ENCODE data around the gene ELOVL1. TPM values are rescaled to one million over a fixed set of nuclear protein-coding genes. Genes with fewer than 3 reads are reported as not detected.

ELOVL1 gene
- total and polyA plus RNA-seq, 2 of the 13 experiments (the other 11 are each of a cell fraction or from before 2014, with no cell fraction given), result 55.2 to 77.4 TPM

DNA sequence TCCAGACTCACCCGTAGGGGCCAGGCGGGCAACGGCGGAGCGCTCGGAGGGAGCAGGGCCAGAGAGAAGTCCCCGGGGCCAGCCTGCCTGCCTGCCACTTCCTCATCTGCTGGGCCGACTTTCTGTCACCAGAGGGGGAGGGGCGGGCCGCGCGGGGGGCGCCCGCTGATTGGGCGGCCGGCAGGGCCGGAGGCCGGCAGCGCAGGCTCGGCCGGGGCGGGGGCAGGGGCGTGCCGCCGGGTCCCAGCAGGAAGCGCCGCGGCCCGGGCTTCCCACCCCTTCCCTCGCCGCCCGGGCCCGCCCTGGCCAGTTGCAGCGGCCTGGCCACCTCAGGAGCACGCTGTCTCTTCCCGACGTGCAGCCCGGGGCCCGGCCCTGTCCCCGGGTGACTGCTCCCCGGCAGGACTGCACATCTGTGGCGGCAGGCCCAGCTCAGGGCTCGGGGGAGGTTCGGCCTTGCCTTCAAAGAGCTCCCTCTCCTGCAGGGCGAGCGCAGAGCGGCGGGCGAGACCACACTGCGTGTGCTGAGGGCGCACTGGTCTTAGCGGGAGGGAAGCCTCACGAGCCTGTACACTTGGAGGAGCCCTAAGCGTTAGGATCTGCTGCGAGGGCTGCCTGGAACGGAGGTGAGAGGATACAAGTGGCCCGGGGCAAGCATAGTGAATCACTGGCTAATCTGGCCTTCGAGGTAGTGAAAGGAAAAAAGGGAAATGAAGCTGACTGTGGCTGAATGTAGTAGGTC is at the start of gene ELOVL1 (continued):
- peak; percentile 70; the same call in 1 of the 2 replicates for TF ChIP-seq ZNF619 (CRISPR knock-in tag; IDR thresholded peaks at IDR 0.05)
- peak; percentile 28; the same call in 1 of the 2 replicates for TF ChIP-seq GATAD2A (CRISPR knock-in tag; IDR thresholded peaks at IDR 0.05)
- TF ChIP-seq CBX5 (CRISPR knock-in tag; IDR thresholded peaks at IDR 0.05; ENCODE audit: borderline replicate concordance), result peak; percentile 88; the same call in 1 of the 2 replicates
- peak; percentile 59; the same call in 1 of the 2 replicates for TF ChIP-seq MIXL1 (CRISPR knock-in tag; IDR thresholded peaks at IDR 0.05)
- peak; percentile 79 for TF ChIP-seq YEATS2 (CRISPR knock-in tag; IDR thresholded peaks at IDR 0.05; ENCODE audit: borderline replicate concordance)
- TF ChIP-seq SIN3A (IDR thresholded peaks at IDR 0.05; ENCODE audit: borderline replicate concordance, low read depth, low read length), result peak; percentile 88; the same call in 1 of the 2 replicates
- TF ChIP-seq KDM5B (CRISPR knock-in tag; IDR thresholded peaks at IDR 0.05; ENCODE audit: borderline replicate concordance), result peak; percentile 91; the same call in 1 of the 2 replicates
- TF ChIP-seq MEIS2 (CRISPR knock-in tag; IDR thresholded peaks at IDR 0.05), result peak; percentile 69
- TF ChIP-seq, protein P1, sequence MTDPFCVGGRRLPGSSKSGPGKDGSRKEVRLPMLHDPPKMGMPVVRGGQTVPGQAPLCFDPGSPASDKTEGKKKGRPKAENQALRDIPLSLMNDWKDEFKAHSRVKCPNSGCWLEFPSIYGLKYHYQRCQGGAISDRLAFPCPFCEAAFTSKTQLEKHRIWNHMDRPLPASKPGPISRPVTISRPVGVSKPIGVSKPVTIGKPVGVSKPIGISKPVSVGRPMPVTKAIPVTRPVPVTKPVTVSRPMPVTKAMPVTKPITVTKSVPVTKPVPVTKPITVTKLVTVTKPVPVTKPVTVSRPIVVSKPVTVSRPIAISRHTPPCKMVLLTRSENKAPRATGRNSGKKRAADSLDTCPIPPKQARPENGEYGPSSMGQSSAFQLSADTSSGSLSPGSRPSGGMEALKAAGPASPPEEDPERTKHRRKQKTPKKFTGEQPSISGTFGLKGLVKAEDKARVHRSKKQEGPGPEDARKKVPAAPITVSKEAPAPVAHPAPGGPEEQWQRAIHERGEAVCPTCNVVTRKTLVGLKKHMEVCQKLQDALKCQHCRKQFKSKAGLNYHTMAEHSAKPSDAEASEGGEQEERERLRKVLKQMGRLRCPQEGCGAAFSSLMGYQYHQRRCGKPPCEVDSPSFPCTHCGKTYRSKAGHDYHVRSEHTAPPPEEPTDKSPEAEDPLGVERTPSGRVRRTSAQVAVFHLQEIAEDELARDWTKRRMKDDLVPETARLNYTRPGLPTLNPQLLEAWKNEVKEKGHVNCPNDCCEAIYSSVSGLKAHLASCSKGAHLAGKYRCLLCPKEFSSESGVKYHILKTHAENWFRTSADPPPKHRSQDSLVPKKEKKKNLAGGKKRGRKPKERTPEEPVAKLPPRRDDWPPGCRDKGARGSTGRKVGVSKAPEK (CRISPR knock-in tag; IDR thresholded peaks at IDR 0.05; ENCODE audit: borderline replicate concordance), result no peak
- TF ChIP-seq, protein P2, sequence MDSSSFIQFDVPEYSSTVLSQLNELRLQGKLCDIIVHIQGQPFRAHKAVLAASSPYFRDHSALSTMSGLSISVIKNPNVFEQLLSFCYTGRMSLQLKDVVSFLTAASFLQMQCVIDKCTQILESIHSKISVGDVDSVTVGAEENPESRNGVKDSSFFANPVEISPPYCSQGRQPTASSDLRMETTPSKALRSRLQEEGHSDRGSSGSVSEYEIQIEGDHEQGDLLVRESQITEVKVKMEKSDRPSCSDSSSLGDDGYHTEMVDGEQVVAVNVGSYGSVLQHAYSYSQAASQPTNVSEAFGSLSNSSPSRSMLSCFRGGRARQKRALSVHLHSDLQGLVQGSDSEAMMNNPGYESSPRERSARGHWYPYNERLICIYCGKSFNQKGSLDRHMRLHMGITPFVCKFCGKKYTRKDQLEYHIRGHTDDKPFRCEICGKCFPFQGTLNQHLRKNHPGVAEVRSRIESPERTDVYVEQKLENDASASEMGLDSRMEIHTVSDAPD (CRISPR knock-in tag; IDR thresholded peaks at IDR 0.05), result 0 out of 2 replicates have a peak, but pooled peaks have one; percentile 67
- TF ChIP-seq ZNF878 (CRISPR knock-in tag; IDR thresholded peaks at IDR 0.05), result no peak
- no peak for TF ChIP-seq ZNF484 (CRISPR knock-in tag; IDR thresholded peaks at IDR 0.05; ENCODE audit: borderline replicate concordance, low read depth)
- no peak; the same call in 1 of the 2 replicates for TF ChIP-seq ZNF557 (CRISPR knock-in tag; IDR thresholded peaks at IDR 0.05)
- peak; percentile 85 for TF ChIP-seq GABPB1 (CRISPR knock-in tag; IDR thresholded peaks at IDR 0.05)
- TF ChIP-seq ZNF644 (CRISPR knock-in tag; IDR thresholded peaks at IDR 0.05; ENCODE audit: low read depth), result no peak
- TF ChIP-seq, protein P3, sequence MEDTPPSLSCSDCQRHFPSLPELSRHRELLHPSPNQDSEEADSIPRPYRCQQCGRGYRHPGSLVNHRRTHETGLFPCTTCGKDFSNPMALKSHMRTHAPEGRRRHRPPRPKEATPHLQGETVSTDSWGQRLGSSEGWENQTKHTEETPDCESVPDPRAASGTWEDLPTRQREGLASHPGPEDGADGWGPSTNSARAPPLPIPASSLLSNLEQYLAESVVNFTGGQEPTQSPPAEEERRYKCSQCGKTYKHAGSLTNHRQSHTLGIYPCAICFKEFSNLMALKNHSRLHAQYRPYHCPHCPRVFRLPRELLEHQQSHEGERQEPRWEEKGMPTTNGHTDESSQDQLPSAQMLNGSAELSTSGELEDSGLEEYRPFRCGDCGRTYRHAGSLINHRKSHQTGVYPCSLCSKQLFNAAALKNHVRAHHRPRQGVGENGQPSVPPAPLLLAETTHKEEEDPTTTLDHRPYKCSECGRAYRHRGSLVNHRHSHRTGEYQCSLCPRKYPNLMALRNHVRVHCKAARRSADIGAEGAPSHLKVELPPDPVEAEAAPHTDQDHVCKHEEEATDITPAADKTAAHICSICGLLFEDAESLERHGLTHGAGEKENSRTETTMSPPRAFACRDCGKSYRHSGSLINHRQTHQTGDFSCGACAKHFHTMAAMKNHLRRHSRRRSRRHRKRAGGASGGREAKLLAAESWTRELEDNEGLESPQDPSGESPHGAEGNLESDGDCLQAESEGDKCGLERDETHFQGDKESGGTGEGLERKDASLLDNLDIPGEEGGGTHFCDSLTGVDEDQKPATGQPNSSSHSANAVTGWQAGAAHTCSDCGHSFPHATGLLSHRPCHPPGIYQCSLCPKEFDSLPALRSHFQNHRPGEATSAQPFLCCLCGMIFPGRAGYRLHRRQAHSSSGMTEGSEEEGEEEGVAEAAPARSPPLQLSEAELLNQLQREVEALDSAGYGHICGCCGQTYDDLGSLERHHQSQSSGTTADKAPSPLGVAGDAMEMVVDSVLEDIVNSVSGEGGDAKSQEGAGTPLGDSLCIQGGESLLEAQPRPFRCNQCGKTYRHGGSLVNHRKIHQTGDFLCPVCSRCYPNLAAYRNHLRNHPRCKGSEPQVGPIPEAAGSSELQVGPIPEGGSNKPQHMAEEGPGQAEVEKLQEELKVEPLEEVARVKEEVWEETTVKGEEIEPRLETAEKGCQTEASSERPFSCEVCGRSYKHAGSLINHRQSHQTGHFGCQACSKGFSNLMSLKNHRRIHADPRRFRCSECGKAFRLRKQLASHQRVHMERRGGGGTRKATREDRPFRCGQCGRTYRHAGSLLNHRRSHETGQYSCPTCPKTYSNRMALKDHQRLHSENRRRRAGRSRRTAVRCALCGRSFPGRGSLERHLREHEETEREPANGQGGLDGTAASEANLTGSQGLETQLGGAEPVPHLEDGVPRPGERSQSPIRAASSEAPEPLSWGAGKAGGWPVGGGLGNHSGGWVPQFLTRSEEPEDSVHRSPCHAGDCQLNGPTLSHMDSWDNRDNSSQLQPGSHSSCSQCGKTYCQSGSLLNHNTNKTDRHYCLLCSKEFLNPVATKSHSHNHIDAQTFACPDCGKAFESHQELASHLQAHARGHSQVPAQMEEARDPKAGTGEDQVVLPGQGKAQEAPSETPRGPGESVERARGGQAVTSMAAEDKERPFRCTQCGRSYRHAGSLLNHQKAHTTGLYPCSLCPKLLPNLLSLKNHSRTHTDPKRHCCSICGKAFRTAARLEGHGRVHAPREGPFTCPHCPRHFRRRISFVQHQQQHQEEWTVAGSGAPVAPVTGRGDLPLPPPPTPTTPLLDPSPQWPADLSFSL (CRISPR knock-in tag; IDR thresholded peaks at IDR 0.05), result no peak
- no peak for TF ChIP-seq ZKSCAN5 (CRISPR knock-in tag; IDR thresholded peaks at IDR 0.05)
- TF ChIP-seq DR1 (CRISPR knock-in tag; IDR thresholded peaks at IDR 0.05), result peak; percentile 85; the same call in 1 of the 2 replicates
- no peak for TF ChIP-seq RFX1 (IDR thresholded peaks at IDR 0.05)
- no peak; the same call in 1 of the 2 replicates for TF ChIP-seq ZBTB38 (CRISPR knock-in tag; IDR thresholded peaks at IDR 0.05)
